IPS-NIHi11 (cell line): ENCODE data around the gene APOL1.

Source experiments
- DNase-seq: peaks from one replicate; pipeline ENCODE4 v3.0.0; 2012; ENCODE audit warnings: mixed read lengths, low spot score

The APOL1 gene

DNA sequence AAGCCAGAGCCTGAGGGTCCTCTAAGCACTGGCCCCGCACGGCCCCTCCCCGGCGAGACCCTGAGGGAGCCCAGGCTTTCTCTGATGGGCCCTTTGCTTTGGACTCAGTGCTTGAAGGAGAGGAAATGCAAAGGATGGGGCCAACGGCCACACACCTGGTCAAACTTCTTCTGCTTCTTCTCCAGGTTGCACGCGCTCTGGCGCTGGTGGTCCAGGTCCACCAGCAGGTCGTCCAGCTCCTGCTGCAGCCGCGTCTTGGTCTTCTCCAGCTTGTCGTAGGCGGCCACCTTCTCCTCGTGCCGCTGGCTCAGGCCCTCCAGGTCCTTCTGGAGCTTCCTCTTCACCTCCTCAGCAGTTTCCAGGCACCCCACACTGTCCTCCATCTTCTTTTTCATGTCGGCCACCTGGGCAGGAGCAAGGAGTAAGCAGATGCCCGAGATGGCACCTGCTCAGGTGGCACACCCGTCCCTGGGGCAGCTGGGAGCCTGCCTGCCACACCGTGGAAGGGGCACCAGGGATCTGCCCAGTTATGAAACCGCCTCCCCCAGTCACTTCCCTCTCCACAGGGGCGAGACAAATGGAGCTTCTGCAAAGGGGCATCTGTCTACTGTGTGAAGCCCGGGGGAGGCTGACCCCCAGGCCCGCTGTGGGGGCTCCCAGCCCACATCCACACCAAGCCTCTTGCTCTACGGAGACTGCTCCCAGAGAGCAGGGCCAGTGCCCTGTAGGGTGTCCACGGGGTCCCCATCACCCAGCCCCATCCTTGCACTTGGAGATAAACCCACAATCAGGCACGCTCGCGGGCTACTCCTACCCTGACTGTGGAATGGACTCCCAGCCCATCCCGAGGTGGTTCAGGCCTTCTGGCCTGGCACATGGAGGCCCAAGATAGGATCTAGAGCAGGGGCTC, 39.2 kb downstream of the APOL1 start:
- DNase-seq: no peak

DNA sequence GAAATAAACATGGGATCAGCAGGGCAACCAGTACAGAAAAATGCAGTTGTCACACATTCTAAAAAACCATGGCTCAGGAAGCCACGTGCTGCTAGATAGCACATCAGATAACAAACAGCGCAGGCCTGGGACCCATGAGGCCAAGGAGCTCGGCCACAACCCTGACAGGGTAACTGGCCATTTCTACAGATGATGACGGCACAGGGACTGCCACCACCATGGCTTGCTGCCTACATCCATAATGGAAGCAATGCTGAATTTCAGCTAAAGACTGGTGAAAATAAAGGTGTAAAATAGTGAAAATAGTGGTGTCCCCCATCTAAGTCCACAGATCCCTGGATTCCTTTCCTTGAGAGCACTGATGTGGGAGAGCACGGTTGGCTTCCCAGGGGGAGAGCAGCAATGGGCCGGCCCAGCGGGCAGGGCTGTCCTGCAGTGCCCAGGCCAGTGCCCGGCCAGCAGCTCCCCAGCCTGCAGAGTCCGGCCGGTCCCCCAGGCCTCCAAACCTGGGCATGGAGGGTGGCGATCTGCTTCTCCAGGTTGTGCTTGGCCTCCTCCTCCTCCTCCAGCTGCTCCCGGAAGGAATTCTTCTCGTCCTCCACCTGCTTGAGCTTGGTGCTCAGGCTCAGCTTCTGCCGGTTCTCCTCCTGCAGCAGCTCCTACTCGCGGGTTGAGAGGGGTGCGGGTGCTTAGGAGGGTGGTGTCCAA, 40.0 kb downstream of the APOL1 start:
- no peak for DNase-seq

DNA sequence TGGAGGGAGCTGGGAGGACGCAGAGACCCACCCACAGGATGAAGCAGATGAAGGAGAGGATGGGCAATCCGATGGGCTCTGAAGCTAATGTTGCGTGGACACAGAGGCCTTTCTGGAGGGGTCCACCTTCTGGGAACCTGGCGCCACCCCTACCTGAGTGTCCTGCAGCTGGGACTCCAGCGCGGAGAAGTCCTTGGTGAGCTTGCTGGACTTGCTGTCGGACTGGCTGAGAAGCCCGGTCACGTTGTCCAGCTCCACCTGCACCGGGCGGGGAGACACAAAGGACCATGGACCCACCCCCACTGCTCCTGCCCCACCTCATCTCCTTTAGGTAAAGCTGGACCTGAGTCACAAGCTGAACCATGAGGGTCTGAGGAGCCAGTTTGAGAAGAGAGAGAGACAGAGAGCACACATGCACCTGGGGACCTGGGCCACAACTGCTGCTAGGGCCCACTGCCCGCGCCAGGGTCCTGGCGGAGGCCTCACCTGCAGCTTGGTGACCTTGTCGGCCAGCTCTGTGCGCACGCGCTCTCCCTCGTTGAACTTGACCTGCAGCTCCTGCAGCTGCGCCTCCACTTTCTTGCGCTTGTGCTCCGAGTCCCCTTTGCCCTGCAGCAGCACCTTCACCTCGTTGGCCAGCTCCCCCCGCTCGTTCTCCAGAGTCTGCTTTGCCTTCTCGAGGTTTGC, 40.8 kb downstream of the APOL1 start:
- no peak for DNase-seq

DNA sequence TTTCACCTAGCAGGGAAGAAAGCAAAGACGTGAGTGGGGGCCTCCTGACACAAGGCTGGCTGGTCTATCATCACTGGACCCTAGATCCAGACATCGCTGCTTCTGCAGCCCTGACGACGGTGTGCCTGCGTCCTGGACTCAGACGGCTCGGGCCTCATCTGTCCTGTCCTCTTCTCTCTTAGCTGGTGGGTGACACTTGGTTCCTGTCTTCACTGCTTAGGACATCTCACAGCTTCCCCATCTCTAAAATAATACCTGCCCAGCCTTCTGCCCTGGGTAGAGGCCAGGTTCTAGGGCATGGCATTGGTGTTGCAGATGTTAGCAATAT, 41.3 kb downstream of the APOL1 start:
- no peak for DNase-seq

DNA sequence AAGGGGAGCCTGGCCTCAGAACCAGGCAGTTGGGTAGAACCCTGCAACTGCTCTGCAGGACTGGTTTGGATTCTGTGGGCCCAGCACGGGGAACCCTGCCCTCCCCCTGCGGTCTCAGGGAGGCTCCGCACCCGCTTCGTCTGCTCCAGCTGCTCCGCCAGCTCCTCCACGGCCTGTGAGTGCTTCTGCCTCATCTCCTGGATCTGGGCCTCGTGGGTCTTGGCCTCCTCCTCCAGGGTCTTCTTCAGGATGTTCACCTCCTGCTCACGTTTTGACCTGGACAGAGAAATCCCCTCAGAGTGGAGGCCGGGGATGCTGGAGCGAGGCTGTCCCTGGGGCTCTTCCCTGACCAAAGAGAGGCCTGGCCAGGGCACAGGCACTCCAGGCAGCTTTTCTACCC, 41.9 kb downstream of the APOL1 start:
- no peak for DNase-seq

DNA sequence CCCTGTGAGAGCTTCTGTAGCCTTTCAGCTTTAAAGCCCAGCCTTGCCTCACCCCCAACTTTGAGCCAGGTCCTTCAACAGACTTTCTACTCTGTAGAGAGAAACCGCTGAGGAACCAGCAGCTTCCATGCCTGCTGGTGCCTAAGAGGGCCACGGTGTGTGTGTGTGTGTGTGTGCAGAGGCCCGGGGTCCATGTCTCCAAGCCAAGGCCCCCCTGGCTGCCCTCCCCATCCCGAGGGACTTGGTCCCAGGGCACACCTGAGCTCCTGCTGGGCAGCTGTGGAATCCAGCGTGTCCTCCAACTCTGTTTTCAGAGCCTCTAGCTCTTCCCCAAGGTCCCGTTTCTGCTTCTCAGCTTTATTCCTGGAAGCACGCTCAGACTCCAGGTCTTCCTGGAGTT, 42.3 kb downstream of the APOL1 start:
- no peak for DNase-seq

DNA sequence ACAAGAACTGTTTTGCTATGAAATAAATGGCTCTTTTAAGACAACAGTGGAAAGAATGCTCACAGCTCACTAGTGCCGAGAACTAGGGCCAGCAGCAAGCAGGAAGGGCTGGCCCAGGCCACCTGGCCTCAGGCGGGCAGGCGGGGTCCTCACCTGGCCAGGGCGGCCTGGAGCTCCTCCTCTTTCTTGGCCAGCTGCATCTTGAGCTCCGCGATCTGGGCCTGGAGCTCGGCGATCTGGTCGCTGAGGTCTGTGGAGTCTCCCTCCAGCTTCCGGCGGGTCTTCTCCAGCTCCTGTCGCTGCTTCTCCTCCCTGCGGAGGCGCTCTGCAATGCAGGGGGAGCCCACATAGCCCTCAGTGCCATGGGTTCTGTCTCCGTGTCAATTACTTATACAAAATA, 43.8 kb downstream of the APOL1 start:
- DNase-seq: no peak

DNA sequence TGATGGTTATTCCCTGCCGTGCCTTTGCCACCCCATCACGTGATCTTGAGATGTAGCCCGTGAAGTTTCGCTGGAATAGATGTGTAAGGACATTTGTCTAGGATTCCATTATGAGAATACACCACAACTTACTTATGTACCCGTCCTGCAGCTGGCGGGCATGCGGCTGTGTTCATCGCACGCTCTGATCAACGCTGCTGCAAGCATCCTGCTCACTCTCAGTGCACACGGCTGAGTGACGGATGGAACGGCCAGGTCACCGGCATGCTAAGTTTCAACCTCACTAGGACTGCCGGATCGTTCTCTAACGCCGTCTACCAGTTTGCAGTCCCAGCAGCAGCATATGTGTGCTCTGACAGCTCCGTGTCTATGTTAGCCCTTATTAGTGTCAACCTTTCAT, 44.6 kb downstream of the APOL1 start:
- no peak for DNase-seq

DNA sequence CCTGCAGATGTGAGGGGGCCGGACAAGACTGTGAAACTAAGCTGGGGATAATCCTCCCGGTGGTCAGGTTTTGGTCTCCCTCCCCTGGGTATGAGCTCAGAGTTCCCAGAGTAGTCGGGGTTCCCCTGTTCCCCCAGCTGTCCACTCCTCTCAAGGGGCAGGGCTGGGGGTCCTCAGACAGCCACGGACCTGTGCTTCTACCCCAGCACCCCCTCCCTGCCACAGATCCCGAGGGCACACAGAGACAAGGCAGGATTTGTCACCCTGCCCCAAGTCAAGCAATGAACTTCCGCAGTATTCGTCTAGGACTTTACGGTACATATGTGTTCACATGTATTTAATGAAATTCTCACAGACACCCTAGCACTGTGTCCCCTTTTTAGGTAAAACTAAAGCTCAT, 45.2 kb downstream of the APOL1 start:
- DNase-seq: no peak

DNA sequence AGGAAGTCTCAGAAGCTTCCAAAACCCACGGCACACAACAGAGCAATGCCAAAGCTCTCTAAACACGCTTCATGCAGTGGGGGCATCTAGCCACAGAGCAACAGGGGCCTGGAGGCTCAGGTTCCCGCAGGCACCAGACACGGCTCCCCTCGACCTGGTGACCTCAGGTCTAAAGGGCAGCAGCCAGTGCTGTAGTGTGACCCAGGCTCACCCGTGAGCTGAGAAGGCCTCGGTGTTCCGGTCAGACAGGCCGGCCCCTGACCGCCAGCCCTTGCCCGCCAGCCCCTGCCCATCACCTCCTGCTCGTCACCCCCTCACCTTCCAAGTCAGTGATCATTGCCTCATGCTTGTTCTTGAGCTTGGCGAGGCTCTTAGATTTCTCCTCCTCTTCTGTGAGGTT, 45.7 kb downstream of the APOL1 start:
- DNase-seq: no peak

DNA sequence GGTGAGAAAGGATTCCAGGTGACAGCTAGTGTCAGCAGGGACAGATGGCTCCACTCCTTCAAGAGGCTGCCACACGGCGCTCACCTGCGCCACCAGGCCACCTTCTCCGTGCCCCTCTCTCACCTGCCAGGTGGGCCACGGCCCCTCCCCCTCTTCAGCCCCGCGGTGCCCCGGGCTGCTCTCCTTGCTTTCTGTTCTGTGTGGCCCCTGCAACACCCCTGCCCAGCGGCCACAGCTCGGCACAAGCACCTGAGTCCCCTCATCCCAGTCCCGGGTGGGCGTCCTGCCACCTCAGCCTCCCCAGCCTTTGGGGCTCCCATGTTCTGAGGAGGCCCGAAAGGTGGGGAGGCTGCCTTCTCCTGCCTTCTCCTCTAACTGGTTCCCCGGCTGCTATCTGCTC, 46.4 kb downstream of the APOL1 start:
- no peak for DNase-seq

DNA sequence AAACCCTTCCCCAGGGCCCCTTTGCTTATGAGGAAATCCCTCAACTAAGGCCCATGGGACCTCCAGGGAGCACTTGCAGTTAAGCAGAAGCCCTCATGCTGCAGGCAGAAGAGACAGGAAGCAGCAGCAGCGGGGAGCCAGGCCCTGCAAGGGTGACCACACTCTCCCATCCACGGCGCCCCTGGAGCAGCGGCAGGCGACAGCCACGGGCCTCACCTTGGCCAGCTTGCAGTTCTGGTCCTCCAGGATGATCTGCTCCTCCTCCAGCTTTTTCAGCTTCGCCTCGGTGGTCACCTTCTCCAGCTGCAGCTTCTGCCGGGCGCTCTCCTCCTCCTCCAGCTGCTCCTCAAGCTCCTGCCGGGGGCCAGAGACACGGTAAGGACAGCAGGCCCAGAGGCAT, 47.0 kb downstream of the APOL1 start:
- DNase-seq: no peak

DNA sequence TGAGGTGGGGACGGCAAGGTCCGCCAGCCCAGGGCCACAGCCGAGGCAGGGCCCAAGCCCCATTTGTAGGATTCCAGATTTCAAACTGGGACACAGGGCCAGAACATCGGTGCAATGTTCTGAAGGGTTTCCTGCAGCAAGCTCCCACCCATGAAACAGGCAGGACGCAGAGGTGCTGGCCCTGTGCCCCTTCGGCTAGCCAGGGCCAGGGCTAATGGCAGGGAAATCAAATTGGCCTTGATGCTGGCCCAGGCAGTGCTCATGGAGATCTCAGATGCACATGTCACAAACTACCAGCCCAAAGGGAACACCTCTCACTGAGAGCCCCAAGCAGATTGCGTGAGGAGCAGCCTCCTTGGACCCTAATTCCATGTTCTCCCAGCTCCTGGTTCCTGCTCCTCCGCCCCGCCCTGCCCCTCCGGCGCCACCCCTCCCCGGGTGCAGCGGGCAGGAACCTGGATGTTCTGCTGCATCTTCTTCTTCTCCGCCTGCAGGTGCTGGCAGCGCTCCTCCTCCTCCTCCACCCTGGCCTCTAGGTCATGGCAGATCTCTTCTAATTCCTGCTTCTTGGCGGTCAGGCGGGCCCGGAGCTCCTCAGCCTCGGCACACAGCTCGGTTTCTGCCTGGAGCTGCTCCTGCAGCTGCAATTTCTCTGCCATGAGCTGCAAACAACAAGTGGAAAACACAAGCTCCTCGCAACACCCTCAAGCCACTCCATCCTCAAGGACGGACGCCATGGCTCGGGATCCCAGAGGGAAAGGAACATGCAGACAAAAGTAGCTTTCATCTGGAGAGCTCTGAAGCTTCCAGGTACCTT, 47.7 kb downstream of the APOL1 start:
- DNase-seq: no peak

DNA sequence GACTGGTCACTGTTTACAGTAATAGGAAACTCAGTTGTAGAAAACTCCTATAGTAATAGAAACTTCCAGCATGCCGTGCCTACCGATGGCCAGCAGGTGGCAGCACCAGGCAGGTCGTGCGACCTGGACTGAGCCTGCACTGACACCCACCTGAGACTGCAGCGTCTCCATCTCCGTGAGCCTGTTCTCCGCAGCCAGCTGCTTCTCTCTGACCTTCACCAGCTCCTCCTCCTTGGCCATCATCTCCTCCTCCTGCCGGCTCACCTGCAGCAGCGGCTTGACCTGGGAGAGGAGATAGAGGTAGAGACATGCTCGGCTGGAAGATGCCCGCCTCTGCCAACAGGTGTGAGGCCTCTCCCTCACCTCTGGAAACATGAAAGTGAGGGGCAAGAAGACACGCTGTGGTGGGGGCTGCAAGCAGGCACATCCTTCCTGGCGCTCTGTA, 48.5 kb downstream of the APOL1 start:
- peak; percentile 91 for DNase-seq

DNA sequence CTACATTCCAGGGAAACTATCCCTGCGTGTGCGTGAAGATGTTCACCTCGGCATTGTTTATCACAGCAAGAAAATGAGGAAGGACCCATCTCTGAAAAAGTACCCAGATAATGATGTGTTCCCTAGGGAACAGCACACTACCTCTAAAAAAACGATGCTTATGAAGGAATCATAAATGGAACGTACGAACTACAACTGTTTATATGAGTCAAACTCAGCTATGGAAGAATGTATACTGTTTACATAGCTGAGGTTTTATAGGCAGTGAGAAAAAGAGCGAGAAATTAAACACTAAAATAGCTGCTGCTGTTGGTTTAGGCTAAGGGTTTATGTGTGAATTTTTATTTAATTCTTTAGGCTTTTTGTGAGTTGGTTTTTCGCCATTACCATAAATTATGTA, 48.9 kb downstream of the APOL1 start:
- DNase-seq: no peak

DNA sequence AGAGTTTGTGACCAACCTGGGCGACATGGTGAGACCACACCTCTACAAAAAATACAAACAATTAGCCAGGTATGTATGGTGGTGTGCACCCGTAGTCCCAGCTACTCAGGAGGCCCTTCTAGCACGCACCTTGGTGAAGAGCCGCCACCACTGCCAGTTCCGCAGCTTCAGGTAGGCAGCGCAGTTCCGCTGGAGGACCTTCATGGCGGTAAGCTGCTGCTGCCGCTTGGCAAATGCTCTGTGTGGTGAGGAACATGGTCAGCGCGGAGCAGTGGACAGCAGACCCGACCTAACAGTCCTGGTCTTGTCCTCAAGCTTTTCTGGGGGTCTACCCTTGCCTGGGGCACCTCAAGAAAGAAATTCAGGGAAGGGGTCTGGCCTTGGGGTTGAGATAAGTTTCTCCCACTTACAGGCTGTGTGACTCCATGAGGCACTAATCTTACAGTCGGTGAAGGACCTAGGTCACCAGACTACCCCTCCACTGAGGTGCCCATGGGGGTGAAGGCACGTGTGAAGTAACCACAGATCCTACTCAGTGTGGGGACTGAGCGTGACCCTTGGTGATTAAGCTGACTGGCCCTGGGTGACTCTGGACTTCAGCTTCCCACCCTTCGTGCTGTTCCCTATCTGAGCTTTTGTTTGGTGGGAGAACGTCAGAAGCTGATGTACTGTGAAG, 49.6 kb downstream of the APOL1 start:
- no peak for DNase-seq

DNA sequence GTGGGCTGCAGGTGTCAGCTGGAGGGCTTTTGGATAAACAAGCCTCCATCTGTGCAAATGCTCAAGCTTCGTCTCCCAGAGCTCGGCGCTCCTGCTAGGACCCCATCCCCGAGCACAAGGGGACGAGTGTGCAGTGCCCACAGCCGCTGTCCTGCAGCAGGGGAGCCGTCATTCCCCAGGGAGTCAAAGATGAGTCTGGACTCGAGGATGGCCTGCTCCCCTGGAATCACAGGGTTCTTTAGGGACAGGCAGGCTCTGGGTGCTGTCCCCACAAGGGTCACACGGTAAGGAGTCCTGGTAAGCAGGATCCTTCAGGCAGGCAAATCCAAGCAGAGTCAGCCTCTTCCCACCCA, 50.2 kb downstream of the APOL1 start:
- DNase-seq: no peak

DNA sequence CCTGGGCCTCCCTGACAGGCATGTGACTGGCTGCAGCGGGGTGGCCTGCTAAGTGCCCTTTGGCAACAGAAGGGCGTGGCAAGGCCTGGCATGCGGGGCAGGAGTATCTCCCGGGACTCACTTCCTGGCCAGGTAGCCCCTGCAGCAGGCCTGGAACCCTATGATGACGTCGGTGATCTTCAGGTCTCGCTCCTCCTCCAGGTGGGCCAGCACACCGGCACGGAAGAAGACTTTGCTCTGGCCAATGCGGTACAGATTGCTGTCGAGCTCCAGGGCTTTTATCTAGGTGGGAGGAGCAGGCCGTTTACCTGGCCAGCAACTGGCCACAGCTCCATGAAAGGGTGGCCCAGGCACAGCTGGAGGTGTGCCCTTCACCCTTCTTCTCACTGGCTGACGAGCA, 50.9 kb downstream of the APOL1 start:
- DNase-seq: no peak

DNA sequence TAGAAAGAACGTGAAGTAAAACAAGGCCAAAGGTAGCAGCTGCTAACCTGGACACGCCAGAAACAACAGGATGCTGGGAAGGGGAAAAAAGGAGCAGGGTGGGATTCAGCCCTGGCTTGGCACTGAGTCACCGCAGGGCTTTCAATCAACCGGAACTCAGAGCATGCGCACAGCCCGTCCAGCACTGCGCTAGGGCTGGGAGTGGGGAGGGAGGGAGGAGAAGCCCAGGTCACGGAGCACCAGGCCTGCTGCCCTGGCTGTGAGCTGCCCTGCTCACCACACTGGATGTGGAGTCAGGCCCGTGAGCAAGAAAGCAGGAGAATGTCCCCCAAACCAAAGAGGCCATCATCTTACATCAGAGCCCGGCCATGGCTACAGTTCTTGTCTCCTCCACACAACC, 51.5 kb downstream of the APOL1 start:
- no peak for DNase-seq

DNA sequence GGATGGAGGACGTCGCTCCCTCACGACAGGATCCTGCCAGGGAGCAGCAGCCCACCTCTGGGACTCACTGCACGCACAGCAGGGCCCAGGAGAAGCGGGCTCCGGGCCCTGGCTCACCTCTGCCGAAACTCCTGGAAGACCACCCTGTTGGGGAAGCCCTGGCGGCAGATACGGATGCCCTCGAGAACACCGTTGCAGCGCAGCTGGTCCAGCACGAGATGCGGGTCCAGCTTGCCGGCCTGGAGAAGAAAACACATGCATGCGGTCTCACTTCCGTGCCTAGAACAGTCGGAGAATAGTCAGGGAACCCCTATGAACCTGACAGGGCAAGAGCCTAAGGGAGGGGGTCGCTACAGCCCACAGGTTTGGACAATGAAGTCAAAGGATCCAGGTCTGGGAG, 52.9 kb downstream of the APOL1 start:
- no peak for DNase-seq

DNA sequence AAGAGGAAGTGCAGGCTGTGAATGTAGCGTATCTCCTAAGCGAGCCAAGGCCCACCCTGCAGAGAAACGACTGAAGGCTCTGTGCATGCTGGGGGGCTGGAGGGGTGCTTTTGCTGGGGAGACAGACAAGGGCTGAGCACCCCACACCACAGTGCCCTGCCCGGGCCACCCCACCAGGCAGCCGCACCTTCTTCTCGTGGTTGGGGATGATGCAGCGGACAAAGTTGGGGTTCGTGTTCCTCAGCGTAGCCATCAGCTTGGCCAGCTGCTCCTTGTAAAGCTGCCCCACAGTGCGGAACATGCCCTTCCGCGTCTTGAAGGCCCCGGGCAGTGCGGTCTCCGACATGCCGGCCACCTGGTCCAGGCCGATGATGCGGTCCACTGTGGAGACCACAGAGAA, 53.3 kb downstream of the APOL1 start:
- DNase-seq: no peak

DNA sequence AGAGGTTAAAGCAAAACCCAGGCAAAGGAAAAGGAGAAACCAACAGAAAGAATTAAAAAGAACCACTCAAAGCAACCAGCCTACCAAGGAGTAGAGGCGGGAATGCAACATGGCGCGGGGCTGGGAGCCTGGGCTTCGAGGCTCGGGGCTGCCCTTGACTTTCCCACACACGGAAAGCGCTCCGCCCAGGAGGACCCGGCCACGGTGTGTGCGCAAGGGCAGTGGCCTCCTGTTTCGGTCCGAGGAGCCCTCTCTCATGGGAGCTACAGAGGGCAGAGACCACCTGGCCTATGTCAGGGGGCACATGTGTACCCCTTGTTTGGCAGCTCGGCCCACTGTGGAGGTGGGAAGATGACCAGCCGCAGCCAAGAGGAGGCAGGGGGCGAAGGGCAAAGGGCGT, 55.9 kb downstream of the APOL1 start:
- DNase-seq: no peak
